IMR-90 (cell line): Measurements from ENCODE around the gene PDLIM4. TPM values are rescaled to one million over a fixed set of nuclear protein-coding genes. Genes with fewer than 3 reads are reported as not detected.

Experiments used
- ATAC-seq: fragments of 200-7000 bp; cut with Tn5 transposase; 2 replicates; pipeline ENCODE4 v1.9.1; 2020; ENCODE audit warnings: low read depth, mild to moderate bottlenecking, moderate library complexity
- BruUV-seq: library from RNA; stranded (reverse); fragments of 400-500 nt; replicated peaks from 2 replicates; lab custom pipeline; 2021; lab: Mats Ljungman, UMichigan
- CTCF ChIA-PET: fragments of 300-600 bp; formaldehyde crosslinking; extraction: SDS; loops from one replicate; lab custom pipeline; 2021; ENCODE audit warnings: antibody characterized with exemption; lab: Yijun Ruan, JAX
- POLR2A ChIA-PET: fragments of 300-600 bp; sonication (Branson Sonifier 250); formaldehyde crosslinking; loops from one replicate; lab custom pipeline; 2022; ENCODE audit warnings: antibody characterized with exemption; ENCODE audit not compliant: unreplicated experiment; lab: Charles Lee
- DNase-seq: peaks from one replicate; pipeline ENCODE4 v3.0.0; 2013
- H2AFZ ChIP-seq: replicated peaks from 2 replicates; pipeline ENCODE3; 2013; ENCODE audit warnings: low read length, mild to moderate bottlenecking; ENCODE audit not compliant: poor library complexity
- H2AK5ac ChIP-seq: 2 replicates; pipeline ENCODE4 v1.6.1; 2013; ENCODE audit warnings: low read depth, low read length, inconsistent platforms
- H2AK9ac ChIP-seq: replicated peaks from 2 replicates; pipeline ENCODE3; 2013; ENCODE audit warnings: mild to moderate bottlenecking, low read depth, low read length, moderate library complexity; ENCODE audit not compliant: poor library complexity
- H2BK120ac ChIP-seq: 2 replicates; pipeline ENCODE4 v1.6.1; 2013; ENCODE audit warnings: low read depth, low read length, inconsistent platforms
- H2BK15ac ChIP-seq: 3 replicates; pipeline ENCODE4 v1.6.1; 2013; ENCODE audit warnings: low read depth, low read length, inconsistent platforms
- H2BK20ac ChIP-seq: 2 replicates; pipeline ENCODE4 v1.6.1; 2013; ENCODE audit warnings: low read depth, mild to moderate bottlenecking, inconsistent platforms, low read length, moderate library complexity
- H2BK5ac ChIP-seq: 2 replicates; pipeline ENCODE4 v1.6.1; 2013; ENCODE audit warnings: mild to moderate bottlenecking, low read depth, low read length, inconsistent platforms; ENCODE audit not compliant: poor library complexity, severe bottlenecking
- H3K14ac ChIP-seq: replicated peaks from 2 replicates; pipeline ENCODE4 v1.6.1; 2013; ENCODE audit warnings: low read depth, low read length, inconsistent platforms
- H3K18ac ChIP-seq: 2 replicates; pipeline ENCODE4 v1.6.1; 2013; ENCODE audit warnings: low read depth, low read length, control low read depth
- H3K23ac ChIP-seq: 2 replicates; pipeline ENCODE4 v1.6.1; 2013; ENCODE audit warnings: low read depth, low read length, inconsistent platforms
- H3K27ac ChIP-seq: 2 replicates; pipeline ENCODE4 v1.5.1; 2013; ENCODE audit warnings: mild to moderate bottlenecking, control low read depth, low read length; ENCODE audit not compliant: insufficient read depth
- H3K27me3 ChIP-seq: 2 replicates; pipeline ENCODE4 v1.6.1; 2013; ENCODE audit warnings: low read length; ENCODE audit not compliant: control insufficient read depth, insufficient read depth
- H3K36me3 ChIP-seq: 2 replicates; pipeline ENCODE4 v1.6.1; 2013; ENCODE audit warnings: low read length, mixed read lengths; ENCODE audit not compliant: control insufficient read depth, insufficient read depth
- H3K4ac ChIP-seq: 2 replicates; pipeline ENCODE4 v1.6.1; 2013; ENCODE audit warnings: low read depth, low read length, inconsistent platforms
- H3K4me1 ChIP-seq: 2 replicates; pipeline ENCODE4 v1.6.1; 2013; ENCODE audit warnings: low read length, mixed read lengths; ENCODE audit not compliant: control insufficient read depth, insufficient read depth
- H3K4me2 ChIP-seq: 2 replicates; pipeline ENCODE4 v1.6.1; 2013; ENCODE audit warnings: low read depth, mild to moderate bottlenecking, control low read depth, low read length, moderate library complexity
- H3K4me3 ChIP-seq: 2 replicates; pipeline ENCODE4 v1.5.1; 2013; ENCODE audit warnings: low read depth, mild to moderate bottlenecking, control low read depth, low read length, moderate library complexity; ENCODE audit not compliant: insufficient read depth
- H3K56ac ChIP-seq: 2 replicates; pipeline ENCODE4 v1.6.1; 2013; ENCODE audit warnings: low read length, inconsistent platforms; ENCODE audit not compliant: insufficient read depth; ENCODE audit errors: extremely low read depth
- H3K79me1 ChIP-seq, 2 experiments: 2 replicates each; pipeline ENCODE4 v1.6.1; 2013; ENCODE audit warnings: low read length in 2 of 2, inconsistent platforms in 1 of 2, low read depth in 1 of 2
- H3K9ac ChIP-seq: 2 replicates; pipeline ENCODE4 v1.6.1; 2013; ENCODE audit warnings: low read depth, low read length, control low read depth
- H3K9me1 ChIP-seq: 2 replicates; pipeline ENCODE4 v1.6.1; 2013; ENCODE audit warnings: low read length, inconsistent platforms; ENCODE audit not compliant: insufficient read depth
- H3K9me3 ChIP-seq: 2 replicates; pipeline ENCODE4 v1.6.1; 2013; ENCODE audit warnings: low read length; ENCODE audit not compliant: control insufficient read depth, insufficient read depth
- H4K20me1 ChIP-seq: 2 replicates; pipeline ENCODE4 v1.6.1; 2013; ENCODE audit warnings: low read length, inconsistent platforms; ENCODE audit not compliant: insufficient read depth
- H4K5ac ChIP-seq: 2 replicates; pipeline ENCODE4 v1.6.1; 2013; ENCODE audit warnings: mild to moderate bottlenecking, low read depth, low read length, control low read depth
- H4K8ac ChIP-seq, 2 experiments: 2 replicates each; pipeline ENCODE4 v1.6.1; 2013; ENCODE audit warnings: low read depth in 2 of 2, low read length in 2 of 2, control low read depth in 1 of 2, inconsistent platforms in 1 of 2
- H4K91ac ChIP-seq: 2 replicates; pipeline ENCODE4 v1.6.1; 2013; ENCODE audit warnings: low read depth, low read length, inconsistent platforms; ENCODE audit not compliant: insufficient read depth
- BHLHE40 ChIP-seq: fragments of 150-350 bp; IDR thresholded peaks from 2 replicates; pipeline ENCODE4 v1.6.1; 2016; ENCODE audit warnings: mild to moderate bottlenecking, low read depth, low read length
- CHD1 ChIP-seq: IDR thresholded peaks from 2 replicates; pipeline ENCODE4 v1.6.1; 2012; ENCODE audit warnings: low read depth, low read length, improper control_type of control experiment
- FOS ChIP-seq: fragments of 150-350 bp; IDR thresholded peaks from 2 replicates; pipeline ENCODE4 v1.6.1; 2016; ENCODE audit warnings: low read depth, low read length
- MAFK ChIP-seq: IDR thresholded peaks from 2 replicates; pipeline ENCODE4 v1.6.1; 2012; ENCODE audit warnings: low read depth, low read length, improper control_type of control experiment
- MAZ ChIP-seq: IDR thresholded peaks from 2 replicates; pipeline ENCODE4 v1.6.1; 2012; ENCODE audit warnings: low read depth, mild to moderate bottlenecking, low read length, improper control_type of control experiment, moderate library complexity, borderline replicate concordance
- MXI1 ChIP-seq: IDR thresholded peaks from 2 replicates; pipeline ENCODE4 v1.6.1; 2012; ENCODE audit warnings: low read depth, mild to moderate bottlenecking, low read length, moderate library complexity, borderline replicate concordance
- RAD21 ChIP-seq: IDR thresholded peaks from 2 replicates; pipeline ENCODE4 v1.6.1; 2012; ENCODE audit warnings: low read length, improper control_type of control experiment
- WGBS, 2 experiments: methylation state at CpG; one replicate each; pipeline versions ENCODE4 v1.1.5 to v1.1.7; 2013; ENCODE audit warnings: missing lambda C conversion rate in 2 of 2; ENCODE audit not compliant: insufficient read length in 1 of 2; ENCODE audit errors: extremely low coverage in 2 of 2; 5-methylcytosine and 5-hydroxymethylcytosine counted together
- dilution Hi-C: fragments of 300-500 bp; cut with HindIII; formaldehyde crosslinking; loops from one replicate; pipeline ENCODE4 v1.14.3; 2018; ENCODE audit warnings: low sequenced_read_pairs; ENCODE audit not compliant: unreplicated experiment
- in situ Hi-C: fragments of 300-500 bp; cut with MboI; formaldehyde crosslinking; loops from 3 replicates; pipeline ENCODE4 v1.14.3; 2019; ENCODE audit warnings: low sequenced_read_pairs, inconsistent platforms, mixed read lengths
- intact Hi-C: fragments of 100-400 bp; cut with micrococcal nuclease; formaldehyde crosslinking; loops from 2 replicates; pipeline ENCODE4 v1.10.0; 2022
- polyA plus RNA-seq, 3 experiments: library from polyadenylated mRNA; depleted of rRNA; stranded (reverse); fragments of >200 nt; gene quantifications; 2 replicates each; pipeline ENCODE4 v1.2.3, GENCODE V29; 2012; ENCODE audit warnings: low replicate concordance in 1 of 3
- total RNA-seq: library from RNA; depleted of rRNA; stranded (reverse); fragments of >200 nt; gene quantifications from 2 replicates; pipeline ENCODE4 v1.2.3, GENCODE V29; 2012
- TF ChIP-seq, protein P1 (sequence below): conservative IDR thresholded peaks from 2 replicates; pipeline ENCODE4 v1.5.1; 2012; ENCODE audit warnings: mild to moderate bottlenecking, low read depth, low read length, improper control_type of control experiment

PDLIM4 gene
- total and polyA plus RNA-seq, 2 of the 4 experiments (the other 2 are of a cell fraction) = 61.1 to 214 TPM

DNA sequence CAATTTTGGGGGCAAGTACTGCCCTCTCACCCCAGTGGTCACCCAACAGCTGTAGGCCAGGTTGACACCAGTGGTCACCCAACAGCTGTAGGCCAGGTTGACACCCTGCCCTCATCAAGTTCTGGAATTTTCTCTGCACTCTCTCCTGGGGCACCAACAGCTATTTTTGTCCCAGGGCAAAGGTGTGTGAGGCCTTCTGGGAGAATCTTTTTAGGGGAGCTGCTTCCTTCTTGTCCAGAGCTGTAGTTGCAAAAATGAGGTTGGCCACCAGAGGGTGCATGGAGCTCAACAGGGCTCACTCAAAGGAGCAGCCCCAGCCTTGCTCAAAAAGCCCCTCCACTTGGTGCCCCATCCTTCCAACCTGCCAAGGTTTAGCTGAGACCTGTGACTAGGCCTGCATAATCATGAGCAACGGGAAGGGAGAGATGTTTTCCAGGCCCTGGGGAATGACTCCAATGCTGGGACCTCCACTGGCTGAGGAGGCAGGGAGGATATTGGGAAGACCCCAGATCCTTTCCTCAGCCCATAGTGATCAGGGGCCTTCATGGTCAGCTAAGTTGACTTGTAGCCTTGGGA, 19.2 kb upstream of the PDLIM4 start (continued):
- TF ChIP-seq RAD21 = peak; percentile 82

DNA sequence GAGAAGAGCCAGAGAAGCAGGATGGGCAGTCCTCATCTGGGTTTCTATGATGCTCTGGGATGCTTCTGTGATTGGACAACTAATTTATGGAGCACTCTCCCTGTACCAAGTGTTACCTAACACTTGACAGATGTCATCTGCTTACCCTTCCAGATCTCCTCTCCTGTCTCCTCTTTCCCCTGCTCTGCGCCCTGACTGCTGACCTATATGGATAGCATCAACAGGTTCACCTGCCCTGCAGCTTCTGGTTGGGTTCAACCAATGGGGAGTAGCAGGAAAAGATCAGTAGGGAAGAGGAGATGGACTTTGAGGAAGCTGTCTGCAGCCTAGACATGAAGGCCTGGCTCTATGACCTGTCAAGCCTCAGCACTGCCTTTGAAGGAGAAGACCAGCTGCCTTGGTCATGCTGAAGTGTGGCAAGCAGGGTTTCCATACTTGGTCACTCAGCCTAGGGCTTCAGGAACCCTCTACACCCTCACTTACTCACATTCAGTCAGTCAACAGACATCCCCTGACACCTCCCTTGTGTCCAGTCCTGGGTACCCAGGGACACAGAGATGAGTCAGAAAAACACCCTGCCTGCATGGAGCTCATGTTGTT, 18.5 kb upstream of the PDLIM4 start:
- ChIA-PET POLR2A (interaction anchor here (0.6 to 1.5 kb wide), 2 partner anchors 55 to 153 kb away, joined by 4 to 5 read pairs; no protein-coding TSS in a partner anchor), CTCF (interaction anchor here (0.6 to 3.3 kb wide), 10 partner anchors 11 to 259 kb away, joined by 3 to 35 read pairs (median 4); partner anchors contain the start of gene P4HA2)
- ATAC-seq (no peak), DNase-seq (no peak)
- no peak overlapping the region for H3K4ac ChIP-seq
- TF ChIP-seq, protein P1, sequence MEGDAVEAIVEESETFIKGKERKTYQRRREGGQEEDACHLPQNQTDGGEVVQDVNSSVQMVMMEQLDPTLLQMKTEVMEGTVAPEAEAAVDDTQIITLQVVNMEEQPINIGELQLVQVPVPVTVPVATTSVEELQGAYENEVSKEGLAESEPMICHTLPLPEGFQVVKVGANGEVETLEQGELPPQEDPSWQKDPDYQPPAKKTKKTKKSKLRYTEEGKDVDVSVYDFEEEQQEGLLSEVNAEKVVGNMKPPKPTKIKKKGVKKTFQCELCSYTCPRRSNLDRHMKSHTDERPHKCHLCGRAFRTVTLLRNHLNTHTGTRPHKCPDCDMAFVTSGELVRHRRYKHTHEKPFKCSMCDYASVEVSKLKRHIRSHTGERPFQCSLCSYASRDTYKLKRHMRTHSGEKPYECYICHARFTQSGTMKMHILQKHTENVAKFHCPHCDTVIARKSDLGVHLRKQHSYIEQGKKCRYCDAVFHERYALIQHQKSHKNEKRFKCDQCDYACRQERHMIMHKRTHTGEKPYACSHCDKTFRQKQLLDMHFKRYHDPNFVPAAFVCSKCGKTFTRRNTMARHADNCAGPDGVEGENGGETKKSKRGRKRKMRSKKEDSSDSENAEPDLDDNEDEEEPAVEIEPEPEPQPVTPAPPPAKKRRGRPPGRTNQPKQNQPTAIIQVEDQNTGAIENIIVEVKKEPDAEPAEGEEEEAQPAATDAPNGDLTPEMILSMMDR = no peak
- TF ChIP-seq MAFK (no peak), MXI1 (no peak), CHD1 (no peak), FOS (no peak), MAZ (no peak), BHLHE40 (no peak), RAD21 (no peak)
- no peak overlapping the region for H2AK9ac ChIP-seq
- H3K9me3 ChIP-seq = peaks cover 3% of the 10 kb centered on the region; the same call in 1 of the 2 replicates
- H3K27me3 ChIP-seq = no peaks in the 10 kb centered on the region
- 0 out of 2 replicates have a peak, but pooled peaks cover 3% of the 10 kb centered on the region for H3K9me1 ChIP-seq
- H3K14ac ChIP-seq = no peak overlapping the region
- no peaks in the 10 kb centered on the region for H3K36me3 ChIP-seq
- H4K20me1 ChIP-seq = no peaks in the 10 kb centered on the region
- H3K23ac ChIP-seq = no peak overlapping the region; the same call in 1 of the 2 replicates
- H3K4me2 ChIP-seq = no peak overlapping the region
- dilution Hi-C loops (no loop called here), intact Hi-C loops (no loop called here), in situ Hi-C loops (no loop called here)
- WGBS, 2 experiments = no CpG with 5 or more reads among the region's 1 CpG
- no peak overlapping the region for H2AK5ac ChIP-seq
- H2BK5ac ChIP-seq = no peak overlapping the region
- BruUV-seq = no TSS peak
- no peak overlapping the region for H3K56ac ChIP-seq
- no peak overlapping the region for H2BK15ac ChIP-seq
- no peak overlapping the region for H4K91ac ChIP-seq
- no peak overlapping the region for H3K27ac ChIP-seq
- H4K8ac ChIP-seq = no peak overlapping the region
- no peak overlapping the region for H4K5ac ChIP-seq
- H3K9ac ChIP-seq = no peak overlapping the region
- H2AFZ ChIP-seq = no peak overlapping the region
- no peaks in the 10 kb centered on the region for H3K4me1 ChIP-seq
- no peak overlapping the region for H2BK120ac ChIP-seq
- H3K79me1 ChIP-seq = no peaks in the 10 kb centered on the region
- H3K4me3 ChIP-seq = no peak overlapping the region
- H2BK20ac ChIP-seq = no peak overlapping the region
- no peak overlapping the region for H3K18ac ChIP-seq
